ENCODE measurements around the gene GSKIP.

Gene GSKIP

GRCh38 chr14:96434040-96434439 lies 70.7 kb downstream of the GSKIP start:
- Histone ChIP-seq H3K27ac (ENCODE audit: low read depth, low read length) (no peak overlapping the region), H3K36me3 (ENCODE audit: control insufficient read depth in 1 of 2, insufficient read depth in 2 of 2, low read length in 2 of 2) (no peaks in the 10 kb centered on the region), H3K9me3 (ENCODE audit: control insufficient read depth in 1 of 2, low read length in 2 of 2) (no peaks in the 10 kb centered on the region), H3K9ac (ENCODE audit: low read depth in 1 of 2, low read length in 2 of 2) (no peak overlapping the region), H3K4me1 (ENCODE audit: control insufficient read depth in 1 of 2, insufficient read depth in 2 of 2, low read length in 2 of 2) (no peaks in the 10 kb centered on the region), H3K27me3 (ENCODE audit: control insufficient read depth in 1 of 2, insufficient read depth in 2 of 2, low read length in 2 of 2) (peaks cover 0 to 5% of the 10 kb centered on the region in 2 donors), H3K4me3 (ENCODE audit: low read depth in 1 of 2, low read length in 2 of 2) (no peak overlapping the region)

All from duodenal mucosa (tissue), 2 donors.